Spinal cord (tissue), 10 donors: Measurements from ENCODE around the gene PLIN1. TPM values are rescaled to one million over a fixed set of nuclear protein-coding genes. Genes with fewer than 3 reads are reported as not detected.

Experiments used
- DNase-seq, 6 donors: peaks; one replicate each; pipeline versions ENCODE4 v3.0.0 to v3.0.0-alpha.2; 2013 to 2015; ENCODE audit warnings: low spot score in 6 of 6, low read depth in 4 of 6
- H3K27ac ChIP-seq: one replicate; pipeline ENCODE4 v1.5.1; 2013; ENCODE audit warnings: low read depth, low read length, control low read depth
- H3K27me3 ChIP-seq: one replicate; pipeline ENCODE4 v1.6.1; 2013; ENCODE audit warnings: low read length; ENCODE audit not compliant: control insufficient read depth, insufficient read depth
- H3K36me3 ChIP-seq: one replicate; pipeline ENCODE4 v1.6.1; 2013; ENCODE audit warnings: low read length; ENCODE audit not compliant: control insufficient read depth, insufficient read depth
- H3K4me1 ChIP-seq: one replicate; pipeline ENCODE4 v1.6.1; 2013; ENCODE audit warnings: low read length; ENCODE audit not compliant: control insufficient read depth, insufficient read depth
- H3K4me3 ChIP-seq: one replicate; pipeline ENCODE4 v1.5.1; 2013; ENCODE audit warnings: low read depth, low read length, control low read depth
- H3K9me3 ChIP-seq: one replicate; pipeline ENCODE4 v1.6.1; 2013; ENCODE audit warnings: low read length; ENCODE audit not compliant: control insufficient read depth, insufficient read depth
- WGBS: methylation state at CpG from one replicate; pipeline ENCODE4 v1.1.5; 2013; ENCODE audit warnings: missing lambda C conversion rate; ENCODE audit not compliant: insufficient coverage; 5-methylcytosine and 5-hydroxymethylcytosine counted together
- polyA plus RNA-seq, 2 donors: library from polyadenylated mRNA; unstranded; fragments of 120-200 nt; gene quantifications; one replicate each; pipeline ENCODE4 v1.2.1, GENCODE V29; 2013; ENCODE audit not compliant: insufficient read length in 2 of 2
- total RNA-seq, 2 donors: library from RNA; depleted of rRNA in 1 of 2; stranded (reverse); fragments of 120-200 nt in 1 of 2; fragments of >200 nt in 1 of 2; gene quantifications; one replicate each; pipeline versions ENCODE4 v1.2.3 to v1.2.4, GENCODE V29; 2013 to 2014
- donor health status: healthy.

PLIN1 gene
- total and polyA plus RNA-seq, 4 donors = 0.27 to 1.1 (median 0.72) TPM

- 49% methylated on average over 21 of the region's 25 CpGs for WGBS
- Histone ChIP-seq H3K4me1 (peaks cover 4% of the 10 kb centered on the region), H3K27me3 (no peaks in the 10 kb centered on the region), H3K36me3 (peaks cover 53% of the 10 kb centered on the region), H3K4me3 (no peak overlapping the region), H3K27ac (no peak overlapping the region), H3K9me3 (no peaks in the 10 kb centered on the region)
- peak in 2 of 6 donors; percentile 64 for DNase-seq
Measured at GRCh38 chr15:89647191-89647851, 31.8 kb downstream of the PLIN1 start.

GRCh38 chr15:89646416-89647141 lies 32.6 kb downstream of the PLIN1 start:
- DNase-seq = no peak
- Histone ChIP-seq H3K27ac (no peak overlapping the region), H3K4me3 (no peak overlapping the region), H3K27me3 (no peaks in the 10 kb centered on the region), H3K9me3 (no peaks in the 10 kb centered on the region), H3K4me1 (peaks cover 4% of the 10 kb centered on the region), H3K36me3 (peaks cover 58% of the 10 kb centered on the region)
- 89% methylated on average over 21 of the region's 22 CpGs for WGBS

GRCh38 chr15:89645680-89646079 lies 33.5 kb downstream of the PLIN1 start:
- Histone ChIP-seq H3K27ac (no peak overlapping the region), H3K9me3 (no peaks in the 10 kb centered on the region), H3K4me3 (no peak overlapping the region), H3K27me3 (no peaks in the 10 kb centered on the region), H3K4me1 (peaks cover 4% of the 10 kb centered on the region), H3K36me3 (peaks cover 66% of the 10 kb centered on the region)
- no peak for DNase-seq
- WGBS = 95% methylated on average over 8 of the region's 8 CpGs

- Histone ChIP-seq H3K4me1 (peaks cover 1% of the 10 kb centered on the region), H3K36me3 (peaks cover 41% of the 10 kb centered on the region), H3K9me3 (no peaks in the 10 kb centered on the region), H3K4me3 (no peak overlapping the region), H3K27me3 (no peaks in the 10 kb centered on the region), H3K27ac (no peak overlapping the region)
- no peak for DNase-seq
- WGBS = 93% methylated on average over 16 of the region's 16 CpGs
Measured at GRCh38 chr15:89642106-89642505, 37.1 kb downstream of the PLIN1 start.

- Histone ChIP-seq H3K27ac (no peak overlapping the region), H3K36me3 (peaks cover 30% of the 10 kb centered on the region), H3K4me1 (no peaks in the 10 kb centered on the region), H3K9me3 (no peaks in the 10 kb centered on the region), H3K27me3 (no peaks in the 10 kb centered on the region), H3K4me3 (no peak overlapping the region)
- WGBS = 79% methylated on average over 2 of the region's 5 CpGs
- no peak for DNase-seq
Measured at GRCh38 chr15:89641053-89641452, 38.1 kb downstream of the PLIN1 start.

GRCh38 chr15:89640245-89640644 lies 38.9 kb downstream of the PLIN1 start:
- no peaks in the 10 kb centered on the region for H3K4me1 ChIP-seq
- H3K9me3 ChIP-seq = no peaks in the 10 kb centered on the region
- no peak overlapping the region for H3K27ac ChIP-seq
- H3K4me3 ChIP-seq = no peak overlapping the region
- no peak for DNase-seq
- WGBS = 97% methylated on average over 3 of the region's 5 CpGs
- H3K36me3 ChIP-seq = peaks cover 22% of the 10 kb centered on the region
- H3K27me3 ChIP-seq = no peaks in the 10 kb centered on the region

- no peaks in the 10 kb centered on the region for H3K9me3 ChIP-seq
- H3K27me3 ChIP-seq = no peaks in the 10 kb centered on the region
- H3K4me3 ChIP-seq = no peak overlapping the region
- H3K4me1 ChIP-seq = no peaks in the 10 kb centered on the region
- H3K36me3 ChIP-seq = peaks cover 55% of the 10 kb centered on the region
- 98% methylated on average over 20 of the region's 23 CpGs for WGBS
- DNase-seq = no peak
- no peak overlapping the region for H3K27ac ChIP-seq
Measured at GRCh38 chr15:89633585-89633984, 45.6 kb downstream of the PLIN1 start.

- Histone ChIP-seq H3K27ac (no peak overlapping the region), H3K36me3 (peaks cover 61% of the 10 kb centered on the region), H3K9me3 (no peaks in the 10 kb centered on the region), H3K4me3 (no peak overlapping the region), H3K4me1 (no peaks in the 10 kb centered on the region), H3K27me3 (no peaks in the 10 kb centered on the region)
- no peak for DNase-seq
- 95% methylated on average over 14 of the region's 18 CpGs for WGBS
Measured at GRCh38 chr15:89632563-89633430, 46.4 kb downstream of the PLIN1 start.

GRCh38 chr15:89631902-89632264 lies 47.3 kb downstream of the PLIN1 start:
- Histone ChIP-seq H3K4me1 (no peaks in the 10 kb centered on the region), H3K36me3 (peaks cover 71% of the 10 kb centered on the region), H3K27me3 (no peaks in the 10 kb centered on the region), H3K4me3 (no peak overlapping the region), H3K9me3 (no peaks in the 10 kb centered on the region), H3K27ac (no peak overlapping the region)
- no peak for DNase-seq
- 88% methylated on average over 9 of the region's 10 CpGs for WGBS
